RKO (cell line): ENCODE data around the gene STT3B.

ENCODE experiments used
- DNase-seq: peaks from one replicate; pipeline ENCODE4 v3.0.0-alpha.2; 2016; ENCODE audit warnings: low spot score

The STT3B gene

GRCh38 chr3:31652296-31652695 lies 119.6 kb downstream of the STT3B start:
- no peak for DNase-seq

DNA sequence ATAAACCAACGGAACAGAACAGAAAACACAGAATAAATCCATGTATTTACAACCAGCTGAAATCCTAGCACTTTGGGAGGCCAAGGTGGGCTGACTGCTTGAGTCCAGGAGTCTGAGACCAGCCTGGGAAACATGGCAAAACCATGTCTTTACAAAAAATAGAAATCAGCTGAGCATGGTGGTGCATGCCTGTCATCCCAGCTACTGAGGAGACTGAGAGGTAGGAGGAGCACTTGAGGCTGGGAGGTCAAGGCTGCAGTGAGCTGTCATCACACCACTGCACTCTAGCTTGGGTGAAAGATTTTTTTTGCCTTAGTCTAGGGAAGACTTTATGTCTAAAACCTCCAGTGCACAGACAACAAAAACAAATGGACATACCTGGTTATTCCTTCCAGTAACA lies 120.7 kb downstream of the STT3B start:
- no peak for DNase-seq

- no peak for DNase-seq
These were observed 122.3 kb downstream of the STT3B start for GRCh38 chr3:31654998-31655397.

DNA sequence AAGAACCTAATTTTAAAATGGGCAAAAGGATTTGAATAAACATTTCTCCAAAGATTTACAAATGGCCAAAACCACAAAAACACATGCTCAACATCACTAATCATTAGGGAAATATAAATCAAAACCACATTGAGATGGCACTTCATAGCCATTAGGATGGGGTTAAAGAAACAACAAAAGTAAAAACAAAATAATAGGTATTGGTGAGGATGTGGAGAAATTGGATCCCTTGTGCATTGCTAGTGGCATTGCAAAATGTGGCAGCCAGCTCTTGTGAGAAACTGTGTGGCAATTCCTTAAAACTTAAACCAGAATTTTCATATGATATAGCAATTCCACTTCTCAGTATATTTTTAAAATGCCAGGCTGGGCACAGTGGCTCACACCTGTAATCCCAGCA lies 126.5 kb downstream of the STT3B start:
- DNase-seq: no peak

GRCh38 chr3:31661286-31661685 lies 128.6 kb downstream of the STT3B start:
- DNase-seq: no peak

DNA sequence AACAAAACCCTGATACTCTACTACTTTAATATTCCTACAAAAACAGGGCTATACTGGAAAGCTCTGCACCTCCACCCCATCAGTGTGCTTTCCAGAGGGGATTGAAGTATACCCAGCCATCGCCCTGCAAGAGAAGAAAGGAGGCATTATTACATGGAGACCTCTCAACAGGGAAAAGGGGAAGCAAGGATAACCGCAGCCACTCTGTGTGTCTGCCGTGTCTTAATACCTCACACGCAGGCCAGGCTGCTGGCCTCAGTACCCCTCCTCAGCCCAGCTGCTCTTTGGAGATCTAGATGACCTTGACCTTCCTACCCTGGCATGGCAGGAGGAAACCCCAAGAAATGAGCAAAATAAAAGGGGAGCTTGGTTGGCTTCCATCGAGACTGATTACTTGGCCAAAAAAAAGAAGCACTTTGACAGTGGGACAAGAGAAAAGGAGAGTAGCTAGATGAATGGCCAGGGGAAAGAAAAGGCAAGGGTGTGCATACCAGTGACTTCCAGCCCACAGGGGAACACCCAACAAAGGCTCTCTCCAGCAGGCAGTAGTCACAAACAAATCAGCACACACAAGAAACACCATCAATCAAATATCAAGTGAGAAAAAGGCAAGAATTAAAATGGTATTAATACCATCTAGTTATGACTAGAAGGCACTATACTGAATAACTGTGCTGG lies 129.4 kb downstream of the STT3B start:
- DNase-seq: no peak

GRCh38 chr3:31664031-31664430 lies 131.3 kb downstream of the STT3B start:
- no peak for DNase-seq

- DNase-seq: no peak
These were observed 134.9 kb downstream of the STT3B start for GRCh38 chr3:31667582-31667981.

- no peak for DNase-seq
These were observed 135.5 kb downstream of the STT3B start for GRCh38 chr3:31668242-31668641.

GRCh38 chr3:31670136-31670535 lies 137.4 kb downstream of the STT3B start:
- DNase-seq: no peak

DNA sequence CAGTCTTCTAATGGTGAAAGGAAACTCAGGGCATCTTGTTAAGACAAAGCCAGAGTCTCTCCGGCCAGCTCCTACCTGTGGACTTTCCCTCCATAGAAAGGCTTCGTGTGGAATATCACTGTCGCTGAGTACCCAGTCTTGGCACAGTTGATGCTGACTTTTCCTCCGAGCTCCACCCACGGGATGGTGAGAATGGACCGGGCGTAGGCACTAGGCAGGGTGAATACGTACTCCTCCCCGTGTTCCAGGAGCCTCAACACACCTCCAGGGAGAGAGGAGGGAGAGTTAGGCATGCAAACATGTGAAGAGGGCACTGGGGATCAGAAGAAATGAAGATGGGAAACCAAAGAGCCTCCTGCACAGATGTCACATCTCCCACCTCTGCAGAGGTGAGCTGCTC lies 138.0 kb downstream of the STT3B start:
- no peak for DNase-seq

DNA sequence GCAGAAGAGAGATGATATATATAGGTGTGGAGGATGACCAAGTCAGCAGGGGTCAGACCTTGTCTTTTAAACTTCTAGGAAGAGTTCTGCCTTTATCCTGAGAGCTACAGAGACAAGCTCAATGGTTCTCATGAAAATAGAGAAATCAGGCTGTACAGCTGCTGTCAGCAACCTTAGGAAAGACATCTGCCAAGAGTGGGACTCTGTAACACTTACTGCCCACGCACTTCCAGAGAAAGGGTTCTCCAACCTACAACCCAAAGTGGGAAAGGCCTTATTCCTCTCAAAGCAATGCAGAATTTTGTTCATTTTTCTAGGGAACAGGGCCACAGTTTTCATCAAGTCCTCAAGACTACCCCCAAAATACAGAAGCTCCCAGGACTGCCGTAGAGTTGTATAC lies 138.7 kb downstream of the STT3B start:
- no peak for DNase-seq

- no peak for DNase-seq
These were observed 139.3 kb downstream of the STT3B start for GRCh38 chr3:31671976-31672375.

DNA sequence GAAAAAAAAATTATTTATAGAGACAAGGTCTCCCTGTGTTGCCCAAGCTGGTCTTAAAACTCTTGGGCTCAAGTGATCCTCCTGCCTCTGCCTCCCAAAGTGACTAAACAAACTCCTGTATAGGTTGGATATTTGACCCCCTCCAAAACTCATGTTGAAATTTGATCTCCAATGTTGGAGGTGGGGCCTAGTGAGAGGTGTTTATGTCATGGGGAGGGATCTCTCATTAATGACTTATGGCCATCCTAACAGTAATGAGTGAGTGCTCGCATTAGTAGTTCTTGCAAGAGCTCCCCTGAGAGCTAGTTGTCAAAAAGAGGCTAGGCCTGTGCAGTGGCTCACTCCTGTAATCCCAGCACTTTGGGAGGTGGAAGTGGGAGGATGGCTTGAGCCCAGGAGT lies 141.2 kb downstream of the STT3B start:
- no peak for DNase-seq

GRCh38 chr3:31676556-31676955 lies 143.8 kb downstream of the STT3B start:
- DNase-seq: no peak

DNA sequence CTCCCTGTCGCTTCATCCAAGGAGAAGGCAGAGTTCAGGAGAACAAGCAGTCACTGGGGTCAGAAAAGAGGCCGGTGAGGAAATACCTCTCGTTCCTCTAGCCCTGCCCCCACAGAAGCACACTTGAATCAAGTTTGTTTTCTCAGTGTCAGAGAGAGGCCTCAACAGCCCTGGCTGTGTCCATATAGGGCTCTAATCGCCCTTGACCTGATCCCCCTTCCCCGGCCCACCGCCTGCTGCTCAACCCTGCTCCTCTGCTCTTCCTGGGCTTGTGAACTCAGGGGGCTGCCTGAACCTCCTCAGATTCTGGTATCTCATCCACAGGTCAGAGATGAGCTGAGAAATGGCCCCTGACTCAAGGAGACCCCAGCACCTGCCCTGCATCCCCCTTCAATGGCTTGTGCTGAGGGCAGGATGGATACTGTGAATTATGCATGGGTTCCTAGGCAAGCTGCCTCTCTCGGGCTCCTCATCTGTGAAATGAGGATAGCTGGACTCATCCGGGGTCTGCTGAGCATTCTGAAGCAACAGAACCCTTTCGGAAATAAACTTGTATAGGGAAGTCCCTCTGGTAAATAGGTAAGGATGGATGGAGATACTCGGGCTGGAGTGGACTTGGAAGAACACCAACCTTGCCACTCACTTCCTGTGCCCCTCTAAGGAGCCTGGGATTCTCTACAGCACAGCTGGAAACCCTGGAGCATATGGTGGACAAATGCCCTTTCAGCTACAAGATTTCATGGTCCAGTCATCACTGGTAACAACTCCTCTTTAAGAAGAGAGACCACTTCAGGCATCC lies 147.5 kb downstream of the STT3B start:
- no peak for DNase-seq
